ENCODE data around the gene DDHD1. TPM values are rescaled to one million over a fixed set of nuclear protein-coding genes. Genes with fewer than 3 reads are reported as not detected.
"Not testable (repeated sequence)": the region's sequence is repeated elsewhere in the genome, so short reads cannot be mapped to it uniquely, and the experiment has no call there.

DDHD1 gene
- 5.0 and 6.7 TPM in 2 replicates for total RNA-seq (2014; rRNA removed; shearing (Covaris generic))

DNA sequence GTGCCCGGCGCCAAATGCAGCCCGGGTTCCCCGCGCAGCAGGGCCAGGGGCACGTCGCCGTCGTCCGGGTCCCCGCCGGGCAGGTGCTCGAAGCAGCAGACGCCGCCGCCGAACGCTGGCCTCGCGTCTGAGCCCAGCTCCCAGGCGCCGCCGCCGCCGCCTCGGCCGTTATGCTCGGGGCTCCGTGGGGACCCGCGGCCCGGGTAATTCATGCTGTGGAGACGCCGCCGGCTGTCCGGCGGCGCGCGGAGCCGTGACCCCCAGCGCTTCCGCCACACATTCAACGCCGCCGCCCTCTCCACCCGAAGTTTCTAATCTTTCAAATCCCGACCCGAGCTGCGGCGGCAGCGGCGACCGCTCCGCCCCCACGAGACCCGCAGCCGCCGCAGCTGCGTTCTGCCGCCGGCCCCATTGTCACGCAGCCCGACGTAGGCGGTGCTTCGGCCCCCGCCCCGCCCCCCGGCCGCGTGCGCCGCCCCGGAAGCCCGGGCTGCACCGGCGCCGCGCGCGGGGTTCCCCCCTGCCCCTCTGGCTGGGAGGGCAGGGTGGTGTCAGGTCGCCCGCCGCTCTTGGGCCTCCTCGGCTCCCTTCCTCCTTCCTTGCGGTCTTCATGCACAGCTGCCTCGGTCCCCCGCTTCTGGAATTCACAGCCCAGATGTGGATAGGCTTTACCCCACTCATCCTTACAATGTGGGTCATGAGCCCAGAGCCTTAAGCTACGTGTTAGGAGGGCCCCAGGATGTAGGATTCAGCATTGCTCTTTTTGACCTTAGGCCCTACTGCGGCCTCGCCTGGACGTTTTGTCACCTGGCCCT lies at the start of gene DDHD1:
TSS of gene DDHD1 (minus strand) at position 437 of the 815 bp plus-strand sequence. CDS start at position 212, 225 bp downstream.
- peak; percentile 55 for DNase-seq (ENCODE audit: low read depth)

- DNase-seq (ENCODE audit: low read depth) = no peak
Measured at GRCh38 chr14:53195949-53196348, 42.8 kb upstream of the DDHD1 start.

DNA sequence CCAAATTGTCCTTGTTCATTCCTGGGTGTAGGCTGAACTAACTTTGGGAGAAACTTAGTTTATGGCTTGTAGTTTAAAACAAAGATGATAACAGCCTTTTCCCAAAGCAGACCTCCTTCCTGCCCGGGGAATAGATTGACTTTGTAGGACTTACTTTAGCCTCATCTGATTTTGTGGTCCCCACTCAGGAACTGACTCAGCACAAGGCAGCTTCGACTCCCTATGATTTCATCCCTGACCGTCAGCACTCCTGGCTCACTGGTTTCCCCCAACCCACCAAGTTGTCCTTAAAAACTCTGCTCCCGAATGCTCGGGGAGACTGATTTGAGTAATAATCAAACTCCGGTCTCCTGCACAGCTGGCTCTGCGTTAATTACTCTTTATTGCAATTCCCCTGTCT lies 40.1 kb upstream of the DDHD1 start:
- peak; percentile 28 for DNase-seq (ENCODE audit: low read depth)

- no peak for DNase-seq (ENCODE audit: low read depth)
Measured at GRCh38 chr14:53192052-53192760, 39.1 kb upstream of the DDHD1 start.

- DNase-seq (ENCODE audit: low read depth) = no peak
Measured at GRCh38 chr14:53190938-53191337, 37.8 kb upstream of the DDHD1 start.

DNA sequence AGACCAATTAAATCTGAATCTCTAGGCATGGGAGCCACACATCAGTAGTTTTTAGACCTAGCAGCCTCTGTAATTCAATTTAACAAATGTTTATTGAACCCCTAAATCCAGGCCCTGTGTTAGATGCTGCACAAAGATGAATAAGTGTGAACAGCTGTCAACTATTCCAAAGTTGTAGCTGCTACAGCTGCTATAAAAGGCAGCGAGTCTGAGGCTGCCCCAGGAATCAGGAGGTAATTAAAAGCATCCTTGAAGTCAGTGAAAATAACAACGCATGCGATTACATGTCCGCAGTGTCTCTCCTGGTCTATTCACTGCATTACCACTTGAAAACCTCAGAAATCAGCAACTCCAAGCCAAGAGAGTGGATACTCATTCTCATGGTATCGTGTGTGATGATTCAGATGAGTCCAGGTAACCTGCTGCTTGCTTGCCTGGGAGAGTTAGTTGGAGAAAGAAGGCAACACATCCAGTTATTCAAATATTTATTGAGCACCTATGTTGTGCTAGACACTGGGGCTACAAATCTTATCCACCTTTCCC lies 34.9 kb upstream of the DDHD1 start:
- DNase-seq (ENCODE audit: low read depth) = no peak

GRCh38 chr14:53186532-53186931 lies 33.4 kb upstream of the DDHD1 start:
- DNase-seq (ENCODE audit: low read depth) = no peak

DNA sequence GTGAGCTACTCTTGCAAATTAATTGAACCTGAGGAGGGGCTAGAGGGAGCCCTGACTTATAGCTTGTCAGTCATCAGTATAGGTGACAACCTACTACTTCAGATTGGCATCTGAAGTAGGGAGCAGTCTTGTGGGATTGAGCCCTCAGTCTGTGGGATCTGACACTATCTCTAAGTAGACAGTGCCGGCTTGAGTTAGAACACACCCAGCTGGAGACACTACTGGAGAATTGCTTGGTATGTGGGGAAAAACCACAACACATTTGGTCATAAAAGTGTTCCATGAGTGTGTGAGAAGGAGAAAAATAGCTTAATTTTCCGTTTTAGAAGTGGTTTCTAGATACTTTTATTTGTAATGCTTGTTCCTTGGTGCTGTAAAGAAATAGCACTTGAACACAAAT lies 30.5 kb upstream of the DDHD1 start:
- DNase-seq (ENCODE audit: low read depth) = peak; percentile 10

DNA sequence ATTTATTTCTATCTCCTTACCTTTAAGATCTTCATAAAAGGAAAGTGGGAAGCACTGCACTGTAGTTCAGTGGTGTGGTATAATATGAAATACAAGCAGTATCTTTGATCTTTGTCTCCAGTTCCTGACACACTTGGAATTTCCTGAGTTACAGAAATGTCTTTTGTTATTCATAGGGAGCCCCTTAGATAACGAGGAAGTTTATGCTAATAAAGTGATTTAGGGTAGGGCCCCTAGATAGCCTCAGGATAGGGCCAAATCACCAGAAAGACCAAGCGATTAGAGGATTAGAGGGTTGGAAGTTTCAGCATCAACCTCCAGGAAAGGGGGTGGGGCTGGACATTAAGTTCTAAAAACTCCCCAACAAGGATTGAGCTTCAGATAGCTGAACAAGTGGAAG lies 29.9 kb upstream of the DDHD1 start:
- no peak for DNase-seq (ENCODE audit: low read depth)

DNA sequence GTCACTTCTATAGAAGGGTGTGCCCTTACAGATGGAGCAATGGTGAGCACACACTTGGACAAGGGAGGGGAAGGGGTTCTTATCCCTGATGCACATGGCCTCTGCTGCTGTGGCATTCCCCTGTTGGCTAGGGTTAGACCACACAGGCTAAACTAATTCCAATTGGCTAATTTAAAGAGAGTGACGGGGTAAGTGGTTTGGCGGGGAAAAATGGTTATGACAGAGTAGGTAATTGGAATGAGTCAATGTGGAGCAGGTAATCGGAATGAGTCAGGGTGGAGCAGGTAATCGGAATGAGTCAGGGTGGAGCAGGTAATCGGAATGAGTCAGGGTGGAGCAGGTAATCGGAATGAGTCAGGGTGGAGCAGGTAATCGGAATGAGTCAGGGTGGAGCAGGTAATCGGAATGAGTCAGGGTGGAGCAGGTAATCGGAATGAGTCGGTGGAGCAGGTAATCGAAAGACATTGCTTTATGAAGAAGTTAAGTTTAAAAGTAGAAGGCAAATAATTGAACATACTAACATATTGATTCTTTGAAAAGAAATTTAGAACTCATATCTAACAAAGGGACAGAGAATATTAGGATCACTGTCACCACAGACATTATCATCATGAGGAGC lies 28.4 kb upstream of the DDHD1 start:
- DNase-seq (ENCODE audit: low read depth) = not testable (repeated sequence)

- DNase-seq (ENCODE audit: low read depth) = peak; percentile 26
Measured at GRCh38 chr14:53180272-53181221, 27.4 kb upstream of the DDHD1 start.

DNA sequence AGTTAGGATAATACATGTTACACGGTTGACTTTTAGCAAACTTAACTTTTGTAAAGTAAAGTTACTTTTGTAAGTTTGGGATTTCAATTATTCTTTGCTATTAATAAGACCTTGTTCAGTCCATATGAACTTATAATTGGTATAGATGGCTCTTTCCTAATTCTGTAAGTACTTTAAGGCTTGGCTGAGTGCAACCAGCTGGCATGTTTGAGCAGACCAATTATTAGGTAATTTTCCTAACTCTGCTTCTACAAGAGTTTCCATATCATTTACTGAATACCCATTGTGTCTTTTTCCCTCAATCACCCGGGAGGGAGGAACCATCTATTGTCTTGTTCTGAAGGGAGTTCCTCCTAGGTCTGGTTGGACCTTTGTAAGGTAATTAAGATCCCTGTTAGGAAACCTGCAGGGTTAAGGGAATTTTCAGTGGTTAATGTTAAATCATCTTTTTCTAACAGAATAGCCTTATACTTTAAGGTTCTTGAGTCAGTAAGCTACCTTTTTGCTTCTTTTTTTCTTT lies 26.4 kb upstream of the DDHD1 start:
- not testable (repeated sequence) for DNase-seq (ENCODE audit: low read depth)

DNA sequence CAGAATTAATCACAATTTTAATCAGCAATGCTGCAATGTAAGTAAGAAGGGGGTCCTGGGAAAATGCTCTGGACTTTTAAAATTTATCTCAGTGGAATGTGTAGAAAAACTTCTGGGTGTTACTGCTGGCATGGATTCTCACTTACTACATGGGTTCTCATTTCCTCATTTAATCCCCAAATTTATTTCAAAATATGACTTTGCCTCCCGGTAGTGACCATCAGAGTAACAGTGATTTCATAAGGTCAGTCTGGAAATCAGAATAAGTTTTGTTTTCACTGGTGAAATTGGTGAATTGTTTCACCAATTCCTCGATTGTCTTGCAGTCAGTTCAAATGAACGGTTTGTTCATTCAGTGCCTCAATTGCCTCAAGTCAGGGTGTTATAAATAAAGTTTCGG lies 22.3 kb upstream of the DDHD1 start:
- DNase-seq (ENCODE audit: low read depth) = no peak

- no peak for DNase-seq (ENCODE audit: low read depth)
Measured at GRCh38 chr14:53174918-53175317, 21.8 kb upstream of the DDHD1 start.

GRCh38 chr14:53168786-53169185 lies 15.7 kb upstream of the DDHD1 start:
- DNase-seq (ENCODE audit: low read depth) = no peak

DNA sequence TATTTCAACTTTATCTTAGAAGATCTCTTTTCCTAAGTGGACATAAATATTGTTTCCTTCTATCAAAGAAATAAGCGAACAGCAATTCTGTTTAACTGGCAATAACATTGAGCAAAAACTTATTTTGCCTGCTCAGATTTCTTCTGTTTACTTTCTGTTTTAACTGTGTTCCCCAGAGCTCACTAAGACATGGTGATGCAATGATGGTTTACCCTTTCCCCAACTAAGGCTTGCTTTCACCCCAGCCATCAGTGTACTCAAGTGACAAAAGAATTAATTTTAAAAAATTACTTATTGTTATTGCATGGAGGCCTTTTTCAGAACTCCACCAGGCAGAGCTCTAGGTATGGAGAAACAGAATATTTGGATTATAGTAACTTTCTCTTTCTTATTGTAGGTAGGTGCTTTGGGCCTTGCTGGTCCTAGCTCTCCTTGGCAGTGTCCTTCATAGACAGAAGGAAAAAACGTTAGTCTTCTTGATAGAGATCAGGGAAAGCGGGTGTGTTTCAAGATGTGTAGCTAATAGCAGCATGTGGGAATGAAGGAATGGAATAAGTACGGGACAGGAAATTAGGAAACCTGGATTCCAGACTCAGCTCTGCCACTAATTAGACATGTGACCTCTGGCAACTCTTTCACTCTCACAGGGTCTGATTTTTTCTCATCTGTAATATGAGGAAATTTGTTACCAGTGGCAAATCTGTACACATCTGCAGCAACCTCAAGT lies 14.6 kb upstream of the DDHD1 start:
- no peak for DNase-seq (ENCODE audit: low read depth)

- no peak for DNase-seq (ENCODE audit: low read depth)
Measured at GRCh38 chr14:53161758-53162435, 8.8 kb upstream of the DDHD1 start.

DNA sequence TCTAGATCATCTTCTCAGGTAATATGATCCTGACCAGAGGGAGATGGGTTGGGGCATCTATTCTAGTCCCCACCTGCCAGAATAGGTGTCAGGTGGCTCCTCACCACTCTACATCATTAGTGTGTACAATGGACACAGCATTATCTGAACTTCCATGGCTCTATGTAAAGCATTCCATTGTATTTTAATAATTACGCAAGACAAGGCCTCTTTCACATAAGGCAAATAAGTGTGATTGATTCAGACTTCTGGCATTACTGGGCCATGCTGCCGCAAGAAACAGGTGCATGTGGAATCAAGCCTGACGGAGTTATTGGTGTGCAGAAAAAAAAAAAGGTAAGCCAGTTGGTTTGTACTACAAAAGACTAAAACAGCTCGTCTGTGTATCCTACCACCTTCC lies 3.1 kb upstream of the DDHD1 start:
- DNase-seq (ENCODE audit: low read depth) = no peak

- DNase-seq (ENCODE audit: low read depth) = peak; percentile 1
Measured at GRCh38 chr14:53153702-53154112, 584 bp upstream of the DDHD1 start.
